ENCODE measurements around the gene MMP20.

The MMP20 gene

GRCh38 chr11:102596578-102596977 lies 28.6 kb downstream of the MMP20 start:
- no peak for DNase-seq (ENCODE audit: extremely low read depth in 1 of 2, low read depth in 1 of 2)

GRCh38 chr11:102592634-102593581 lies 32.2 kb downstream of the MMP20 start:
- no peak for DNase-seq (ENCODE audit: extremely low read depth in 1 of 2, low read depth in 1 of 2)

DNA sequence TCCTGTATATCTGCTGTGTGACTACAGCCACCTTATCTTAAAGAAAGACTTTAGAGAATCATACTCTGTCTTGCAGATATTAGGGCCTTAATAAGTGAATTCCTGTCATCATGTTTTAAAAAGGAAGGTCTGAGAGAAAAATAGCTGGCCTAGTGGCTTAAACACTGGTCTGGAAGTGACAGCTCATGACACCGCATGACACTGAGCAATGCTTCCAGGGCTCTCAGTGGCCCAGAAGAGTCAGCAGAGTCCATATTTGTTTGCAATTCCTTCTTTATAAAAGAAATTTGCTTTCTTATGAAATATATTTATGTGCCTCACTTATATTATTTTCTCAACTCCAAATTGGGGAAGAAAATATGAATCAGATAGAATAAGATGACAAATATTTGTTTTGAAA lies 33.0 kb downstream of the MMP20 start:
- no peak for DNase-seq (ENCODE audit: extremely low read depth in 1 of 2, low read depth in 1 of 2)

GRCh38 chr11:102591160-102591718 lies 33.9 kb downstream of the MMP20 start:
- DNase-seq (ENCODE audit: extremely low read depth in 1 of 2, low read depth in 1 of 2) = no peak

- no peak for DNase-seq (ENCODE audit: extremely low read depth in 1 of 2, low read depth in 1 of 2)
Measured at GRCh38 chr11:102590276-102591049, 34.7 kb downstream of the MMP20 start.

DNA sequence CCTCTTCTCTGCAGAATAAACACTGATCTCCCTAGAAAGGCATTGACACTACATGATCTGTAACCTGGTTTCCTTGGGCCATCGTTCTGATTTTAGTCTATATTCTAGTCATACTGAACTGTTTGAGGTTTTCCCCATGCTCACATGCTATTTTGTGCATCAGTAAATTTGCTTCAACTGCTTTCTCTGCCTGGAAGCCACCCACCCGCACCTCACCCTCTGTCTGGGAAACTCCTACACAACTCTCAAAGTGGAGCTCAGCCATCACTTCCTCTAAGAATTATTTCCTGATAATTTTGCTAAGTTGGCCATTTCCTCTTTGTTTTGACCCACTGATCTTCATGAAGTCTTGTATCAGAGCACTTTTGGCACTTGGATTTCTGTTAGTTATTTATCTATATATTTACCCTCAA lies 36.1 kb downstream of the MMP20 start:
- DNase-seq (ENCODE audit: extremely low read depth in 1 of 2, low read depth in 1 of 2) = peak in 1 of 2 donors; percentile 49

- DNase-seq (ENCODE audit: extremely low read depth in 1 of 2, low read depth in 1 of 2) = no peak
Measured at GRCh38 chr11:102587722-102588121, 37.4 kb downstream of the MMP20 start.

- DNase-seq (ENCODE audit: extremely low read depth in 1 of 2, low read depth in 1 of 2) = no peak
Measured at GRCh38 chr11:102583141-102583873, 41.8 kb downstream of the MMP20 start.

DNA sequence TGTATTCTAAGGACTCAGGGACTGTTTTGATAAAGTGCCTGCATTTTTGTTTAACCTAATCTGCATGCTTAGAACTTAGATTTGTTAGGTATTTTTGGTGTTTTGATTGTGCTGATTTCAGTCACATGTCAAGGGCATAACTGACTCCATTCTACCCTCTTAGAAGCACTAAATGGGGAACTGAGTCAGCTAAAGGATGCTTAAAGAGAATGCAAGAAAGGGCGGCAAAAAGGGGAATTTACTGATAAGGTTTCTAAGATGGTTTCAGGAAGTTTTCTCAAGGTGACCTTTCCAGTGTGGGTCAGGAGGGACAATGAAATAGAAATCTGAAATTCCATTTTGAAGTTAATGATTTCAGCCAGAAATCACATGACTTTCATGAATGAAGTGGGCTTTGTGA lies 43.0 kb downstream of the MMP20 start:
- DNase-seq (ENCODE audit: extremely low read depth in 1 of 2, low read depth in 1 of 2) = no peak

DNA sequence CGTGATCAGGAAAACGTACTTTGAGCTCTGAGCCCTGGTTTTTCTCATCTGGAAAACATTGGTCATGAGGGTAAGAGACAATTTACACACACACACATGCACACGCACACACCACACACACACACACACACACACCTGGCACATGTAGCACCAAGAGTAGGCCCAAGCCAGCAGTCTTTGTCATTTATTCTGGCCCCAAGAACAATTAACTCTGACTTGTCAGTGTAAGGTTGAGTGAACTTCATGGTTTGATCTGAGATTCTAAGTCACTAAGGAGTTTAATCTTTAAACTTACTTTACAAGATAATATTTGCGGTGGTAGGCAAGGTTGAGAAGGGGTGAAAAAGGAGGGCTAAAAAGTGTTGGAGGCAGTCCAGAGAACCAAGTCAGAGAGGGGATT lies 44.1 kb downstream of the MMP20 start:
- no peak for DNase-seq (ENCODE audit: extremely low read depth in 1 of 2, low read depth in 1 of 2)

- no peak for DNase-seq (ENCODE audit: extremely low read depth in 1 of 2, low read depth in 1 of 2)
Measured at GRCh38 chr11:102580185-102580951, 44.8 kb downstream of the MMP20 start.

GRCh38 chr11:102577723-102578122 lies 47.4 kb downstream of the MMP20 start:
- DNase-seq (ENCODE audit: extremely low read depth in 1 of 2, low read depth in 1 of 2) = no peak

DNA sequence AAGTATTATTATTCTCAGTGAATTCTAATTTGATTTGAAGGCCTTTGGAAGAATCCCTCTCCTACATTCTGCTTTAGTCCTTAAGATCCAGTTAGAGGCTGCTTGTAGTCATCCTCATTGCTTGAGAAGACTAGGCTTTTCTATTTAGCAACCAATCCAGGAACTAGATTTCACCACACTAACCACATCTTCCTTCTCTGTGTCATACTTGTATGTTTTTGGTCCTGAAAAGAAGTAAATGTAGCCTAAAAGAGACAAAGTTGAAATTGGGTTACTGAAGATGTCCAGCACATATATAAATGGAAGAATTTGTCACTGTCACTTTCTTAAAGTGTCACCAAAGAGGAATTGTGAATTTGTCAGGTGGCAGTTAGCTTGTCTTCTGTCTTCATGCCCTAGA lies 48.0 kb downstream of the MMP20 start:
- no peak for DNase-seq (ENCODE audit: extremely low read depth in 1 of 2, low read depth in 1 of 2)

GRCh38 chr11:102576350-102576749 lies 48.8 kb downstream of the MMP20 start:
- no peak for DNase-seq (ENCODE audit: extremely low read depth in 1 of 2, low read depth in 1 of 2)

DNA sequence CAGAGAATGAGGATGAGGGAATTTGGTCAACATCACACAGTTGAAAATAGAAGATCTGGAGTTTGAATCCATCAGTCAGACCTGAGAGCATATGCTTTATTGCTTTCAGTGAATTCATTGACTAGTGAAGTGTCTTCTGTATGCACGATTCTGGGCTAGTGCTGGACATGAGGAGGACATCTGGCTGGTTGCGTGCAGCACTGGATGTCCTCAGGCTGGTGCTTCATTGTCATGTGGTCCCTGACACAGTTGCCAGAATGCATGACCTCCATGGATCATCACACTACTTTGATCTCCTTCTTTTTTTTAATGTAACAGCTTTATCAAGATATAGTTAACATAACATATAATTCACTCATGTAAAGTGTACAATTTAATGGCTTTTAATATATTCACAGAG lies 50.1 kb downstream of the MMP20 start:
- DNase-seq (ENCODE audit: extremely low read depth in 1 of 2, low read depth in 1 of 2) = no peak

DNA sequence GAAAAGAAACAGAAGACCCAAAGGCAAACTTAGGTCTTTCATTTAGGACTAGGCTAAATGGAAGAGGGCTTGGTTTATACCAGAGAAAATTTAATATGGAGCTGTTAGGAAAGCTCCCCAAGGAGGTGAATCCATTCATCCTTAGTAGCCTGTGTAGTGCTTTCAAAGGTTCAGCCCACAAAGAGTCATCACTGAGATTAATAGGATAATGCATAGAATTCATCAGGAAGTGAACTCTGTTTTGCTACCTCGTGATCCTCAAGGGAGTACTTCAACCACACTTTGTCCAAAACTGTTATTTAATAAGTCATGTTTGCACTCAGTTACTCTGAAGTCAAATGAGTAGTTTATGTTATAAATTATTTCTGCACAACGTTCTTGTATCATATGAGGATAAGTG lies 51.3 kb downstream of the MMP20 start:
- DNase-seq (ENCODE audit: extremely low read depth in 1 of 2, low read depth in 1 of 2) = no peak

DNA sequence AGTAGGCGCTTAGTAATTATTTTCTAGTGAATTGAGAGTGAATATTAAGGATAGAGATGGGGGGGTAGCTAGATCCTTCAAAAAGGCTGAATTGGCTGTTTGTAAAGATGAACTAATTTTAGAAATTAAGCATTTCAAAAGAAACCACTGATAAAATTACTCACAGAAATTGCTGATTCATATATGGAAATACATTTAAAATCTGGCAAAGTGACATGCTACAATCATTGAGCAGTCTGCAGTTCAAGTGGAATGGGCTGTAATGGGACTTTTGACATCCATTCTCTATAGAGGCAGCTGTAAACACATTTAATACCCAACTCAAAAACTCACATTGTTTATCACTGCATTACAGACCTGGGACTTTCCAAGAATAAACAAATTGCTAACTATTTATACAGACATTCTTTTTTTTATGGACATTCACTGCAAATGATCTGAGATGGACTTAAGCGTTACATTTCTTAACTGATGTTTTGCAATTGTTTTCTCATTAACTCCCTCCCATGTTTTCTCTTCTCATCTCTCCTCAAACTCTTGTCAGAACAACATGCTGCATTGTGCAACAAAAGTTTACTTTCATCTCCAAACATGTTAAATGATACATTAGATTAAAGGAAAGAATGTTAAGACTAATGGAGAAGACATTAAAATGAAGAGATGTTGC lies 52.4 kb downstream of the MMP20 start:
- no peak for DNase-seq (ENCODE audit: extremely low read depth in 1 of 2, low read depth in 1 of 2)

DNA sequence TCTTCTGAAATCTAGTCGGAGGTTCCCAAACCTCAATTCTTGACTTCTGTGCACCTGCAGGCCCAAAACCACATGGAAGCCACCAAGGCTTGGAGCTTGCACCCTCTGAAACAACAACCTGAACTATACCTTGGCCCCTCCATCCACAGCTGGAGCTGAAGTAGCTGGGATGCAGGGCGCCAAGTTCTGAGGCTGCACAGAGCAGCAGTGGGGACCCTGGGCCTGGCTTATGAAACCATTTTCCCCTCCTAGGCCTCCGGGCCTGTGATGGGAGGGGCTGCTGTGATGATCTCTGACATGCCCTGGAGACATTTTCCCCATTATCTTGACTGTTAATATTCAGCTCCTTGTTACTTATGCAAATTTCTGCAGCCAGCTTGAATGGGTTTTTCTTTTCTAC lies 56.3 kb downstream of the MMP20 start:
- DNase-seq (ENCODE audit: extremely low read depth in 1 of 2, low read depth in 1 of 2) = no peak

GRCh38 chr11:102566112-102566511 lies 59.0 kb downstream of the MMP20 start:
- DNase-seq (ENCODE audit: extremely low read depth in 1 of 2, low read depth in 1 of 2) = no peak

- no peak for DNase-seq (ENCODE audit: extremely low read depth in 1 of 2, low read depth in 1 of 2)
Measured at GRCh38 chr11:102564110-102564509, 61.0 kb downstream of the MMP20 start.
